ENCODE measurements around the gene EPS8L1.
"Not testable (repeated sequence)": the region's sequence is repeated elsewhere in the genome, so short reads cannot be mapped to it uniquely, and the experiment has no call there.

EPS8L1 gene

DNA sequence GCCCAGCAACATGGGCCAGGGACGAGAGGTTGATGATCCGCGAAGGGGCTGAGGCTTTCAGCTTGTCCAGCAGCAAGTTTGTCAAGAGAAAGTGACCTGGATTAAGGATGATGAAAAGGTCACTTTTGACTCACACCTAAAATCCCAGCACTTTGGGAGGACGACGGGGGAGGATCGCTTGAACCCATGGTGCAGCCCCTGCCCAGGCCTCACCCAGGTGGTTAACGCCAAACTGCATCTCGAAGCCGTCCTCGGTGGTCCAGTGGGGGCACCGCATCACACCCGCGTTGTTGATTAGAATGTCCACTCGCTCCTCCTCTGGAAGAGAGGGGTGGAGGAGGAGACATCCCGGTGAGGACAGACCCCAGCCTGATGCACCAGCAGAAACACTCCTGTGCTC, 27.2 kb upstream of the EPS8L1 start:
- DNase-seq (ENCODE audit: extremely low read depth, insufficient read length), result no peak
- Histone ChIP-seq H3K27me3 (replicated peaks; ENCODE audit: control insufficient read depth, insufficient read depth, low read length) (no peaks in the 10 kb centered on the region), H3K36me3 (ENCODE audit: control insufficient read depth, insufficient read depth, low read length) (peaks cover 29% of the 10 kb centered on the region), H3K4me3 (replicated peaks; ENCODE audit: low read depth, low read length) (no peak overlapping the region)
- TF ChIP-seq, protein P1, sequence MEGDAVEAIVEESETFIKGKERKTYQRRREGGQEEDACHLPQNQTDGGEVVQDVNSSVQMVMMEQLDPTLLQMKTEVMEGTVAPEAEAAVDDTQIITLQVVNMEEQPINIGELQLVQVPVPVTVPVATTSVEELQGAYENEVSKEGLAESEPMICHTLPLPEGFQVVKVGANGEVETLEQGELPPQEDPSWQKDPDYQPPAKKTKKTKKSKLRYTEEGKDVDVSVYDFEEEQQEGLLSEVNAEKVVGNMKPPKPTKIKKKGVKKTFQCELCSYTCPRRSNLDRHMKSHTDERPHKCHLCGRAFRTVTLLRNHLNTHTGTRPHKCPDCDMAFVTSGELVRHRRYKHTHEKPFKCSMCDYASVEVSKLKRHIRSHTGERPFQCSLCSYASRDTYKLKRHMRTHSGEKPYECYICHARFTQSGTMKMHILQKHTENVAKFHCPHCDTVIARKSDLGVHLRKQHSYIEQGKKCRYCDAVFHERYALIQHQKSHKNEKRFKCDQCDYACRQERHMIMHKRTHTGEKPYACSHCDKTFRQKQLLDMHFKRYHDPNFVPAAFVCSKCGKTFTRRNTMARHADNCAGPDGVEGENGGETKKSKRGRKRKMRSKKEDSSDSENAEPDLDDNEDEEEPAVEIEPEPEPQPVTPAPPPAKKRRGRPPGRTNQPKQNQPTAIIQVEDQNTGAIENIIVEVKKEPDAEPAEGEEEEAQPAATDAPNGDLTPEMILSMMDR (IDR thresholded peaks at IDR 0.05; ENCODE audit: insufficient read depth, low read length, poor library complexity, severe bottlenecking), result no peak

DNA sequence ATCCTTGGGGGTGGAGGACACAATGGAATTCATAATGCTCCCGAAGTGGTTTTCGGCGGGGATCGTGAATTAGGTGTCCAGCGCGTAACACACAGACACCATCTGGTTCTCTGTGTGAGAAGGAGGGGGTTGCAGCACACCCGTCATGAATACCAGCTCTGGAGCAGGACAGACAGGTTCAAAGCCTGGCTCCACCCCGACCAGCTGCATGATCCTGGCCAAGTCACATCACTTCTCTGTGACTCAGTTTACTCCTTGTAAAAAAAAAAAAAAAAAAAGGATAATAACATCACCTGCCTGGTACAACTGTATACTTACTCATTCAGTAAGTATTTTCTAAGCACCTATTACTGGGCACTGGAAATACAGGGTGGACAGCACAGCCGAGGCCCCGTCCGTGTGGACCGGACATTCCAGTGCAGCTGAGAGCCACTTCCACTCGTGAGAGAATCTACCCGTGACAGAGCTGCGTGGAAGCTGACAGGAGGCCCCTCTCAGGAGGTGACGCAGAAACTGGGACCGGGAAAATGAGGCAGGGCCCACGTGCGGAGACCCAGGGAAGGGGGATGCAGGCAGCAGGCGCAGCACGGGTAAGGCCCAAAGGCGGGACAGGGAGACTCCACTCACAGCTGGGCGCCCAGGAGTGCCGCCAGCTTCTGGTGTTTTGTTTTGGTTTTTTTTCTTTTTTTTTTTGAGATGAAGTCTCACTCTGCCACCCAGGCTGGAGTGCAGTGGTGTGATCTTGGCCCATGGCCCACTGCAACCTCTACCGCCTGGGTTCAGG, 24.7 kb upstream of the EPS8L1 start:
- DNase-seq (ENCODE audit: extremely low read depth, insufficient read length), result no peak
- TF ChIP-seq, protein P1 (IDR thresholded peaks at IDR 0.05; ENCODE audit: insufficient read depth, low read length, poor library complexity, severe bottlenecking), result no peak
- Histone ChIP-seq H3K4me3 (replicated peaks; ENCODE audit: low read depth, low read length) (no peak overlapping the region), H3K27me3 (replicated peaks; ENCODE audit: control insufficient read depth, insufficient read depth, low read length) (no peaks in the 10 kb centered on the region), H3K36me3 (ENCODE audit: control insufficient read depth, insufficient read depth, low read length) (peaks cover 26% of the 10 kb centered on the region)

DNA sequence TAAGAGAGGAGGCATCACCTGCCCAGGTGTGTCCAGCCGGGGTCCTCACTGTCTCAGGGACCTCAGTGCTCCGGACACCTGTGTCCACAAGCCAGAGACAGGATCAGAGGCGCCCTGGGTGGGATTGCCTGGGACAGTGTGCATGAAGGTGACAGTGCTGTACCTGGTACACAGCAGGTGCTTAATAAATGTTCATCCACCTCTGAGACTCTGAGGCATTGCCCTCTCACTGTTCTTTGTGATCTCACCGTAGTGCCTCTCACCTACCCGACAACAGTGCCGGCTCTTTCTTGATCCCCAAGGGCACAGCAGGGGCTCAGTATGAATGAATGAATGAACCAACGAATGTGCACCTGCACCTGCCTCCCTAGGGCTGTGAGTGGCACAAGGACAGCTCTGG, 21.9 kb upstream of the EPS8L1 start:
- Histone ChIP-seq H3K27me3 (replicated peaks; ENCODE audit: control insufficient read depth, insufficient read depth, low read length) (no peaks in the 10 kb centered on the region), H3K36me3 (ENCODE audit: control insufficient read depth, insufficient read depth, low read length) (peaks cover 12% of the 10 kb centered on the region), H3K4me3 (replicated peaks; ENCODE audit: low read depth, low read length) (no peak overlapping the region)
- TF ChIP-seq, protein P1 (IDR thresholded peaks at IDR 0.05; ENCODE audit: insufficient read depth, low read length, poor library complexity, severe bottlenecking), result no peak
- no peak for DNase-seq (ENCODE audit: extremely low read depth, insufficient read length)

DNA sequence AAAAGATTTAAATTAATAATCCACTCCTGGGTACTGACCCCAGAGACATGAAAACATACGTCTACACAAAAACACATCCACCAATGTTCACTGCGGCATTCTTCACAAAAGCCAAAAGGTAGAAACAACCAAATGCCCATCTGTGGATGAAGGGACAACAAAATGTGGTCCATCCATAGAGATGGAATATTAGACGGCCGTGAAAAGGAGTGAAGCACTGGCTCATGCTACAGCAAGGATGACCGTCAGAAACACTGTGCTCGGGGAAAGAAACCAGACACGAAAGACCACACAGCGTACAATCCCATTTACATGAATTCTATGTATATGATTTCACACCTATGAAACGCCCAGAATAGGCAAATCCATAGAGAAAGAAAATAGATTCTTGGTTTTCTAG, 18.8 kb upstream of the EPS8L1 start:
- TF ChIP-seq, protein P1 (IDR thresholded peaks at IDR 0.05; ENCODE audit: insufficient read depth, low read length, poor library complexity, severe bottlenecking), result no peak
- Histone ChIP-seq H3K36me3 (ENCODE audit: control insufficient read depth, insufficient read depth, low read length) (peaks cover 11% of the 10 kb centered on the region), H3K27me3 (replicated peaks; ENCODE audit: control insufficient read depth, insufficient read depth, low read length) (no peaks in the 10 kb centered on the region), H3K4me3 (replicated peaks; ENCODE audit: low read depth, low read length) (no peak overlapping the region)
- DNase-seq (ENCODE audit: extremely low read depth, insufficient read length), result no peak

DNA sequence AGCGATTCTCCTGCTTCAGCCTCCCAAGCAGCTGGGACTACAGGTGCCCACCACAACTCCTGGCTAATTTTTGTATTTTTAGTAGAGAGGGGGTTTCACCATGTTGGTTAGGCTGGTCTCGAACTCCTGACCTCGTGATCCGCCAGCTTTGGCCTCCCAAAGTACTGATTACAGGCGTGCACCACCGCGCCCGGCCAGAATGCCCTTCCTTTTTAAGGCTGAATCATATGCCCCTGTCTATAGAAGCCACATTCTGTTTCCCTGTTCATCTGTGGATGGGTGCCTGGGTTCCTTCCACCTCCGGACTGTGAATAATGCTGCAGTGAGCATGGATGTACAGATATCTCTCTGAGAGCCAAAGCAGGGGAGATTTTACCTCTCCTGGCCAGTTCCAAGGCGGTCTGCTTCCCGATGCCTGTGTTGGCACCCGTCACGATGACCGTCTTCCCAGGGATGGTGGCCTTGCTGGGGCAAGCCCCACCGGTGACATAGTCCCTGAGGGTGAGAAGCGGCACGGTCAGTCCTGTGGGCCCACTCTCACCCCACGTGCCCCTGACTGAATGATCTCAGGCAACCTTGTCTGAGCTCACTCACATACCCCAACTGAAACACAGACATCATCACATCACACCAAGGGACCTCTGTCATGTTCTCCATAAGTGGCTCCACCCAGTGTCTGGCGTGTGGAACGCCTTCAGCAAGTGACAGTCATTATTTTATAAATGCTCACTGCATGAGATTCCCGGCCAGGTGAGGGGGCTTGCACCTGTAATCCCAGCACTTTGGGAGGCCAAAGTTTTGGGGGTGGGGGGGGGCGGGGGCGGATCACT, 16.7 kb upstream of the EPS8L1 start:
- TF ChIP-seq, protein P1 (IDR thresholded peaks at IDR 0.05; ENCODE audit: insufficient read depth, low read length, poor library complexity, severe bottlenecking), result no peak
- no peak for DNase-seq (ENCODE audit: extremely low read depth, insufficient read length)
- Histone ChIP-seq H3K36me3 (ENCODE audit: control insufficient read depth, insufficient read depth, low read length) (peaks cover 8% of the 10 kb centered on the region), H3K27me3 (replicated peaks; ENCODE audit: control insufficient read depth, insufficient read depth, low read length) (no peaks in the 10 kb centered on the region), H3K4me3 (replicated peaks; ENCODE audit: low read depth, low read length) (no peak overlapping the region)

DNA sequence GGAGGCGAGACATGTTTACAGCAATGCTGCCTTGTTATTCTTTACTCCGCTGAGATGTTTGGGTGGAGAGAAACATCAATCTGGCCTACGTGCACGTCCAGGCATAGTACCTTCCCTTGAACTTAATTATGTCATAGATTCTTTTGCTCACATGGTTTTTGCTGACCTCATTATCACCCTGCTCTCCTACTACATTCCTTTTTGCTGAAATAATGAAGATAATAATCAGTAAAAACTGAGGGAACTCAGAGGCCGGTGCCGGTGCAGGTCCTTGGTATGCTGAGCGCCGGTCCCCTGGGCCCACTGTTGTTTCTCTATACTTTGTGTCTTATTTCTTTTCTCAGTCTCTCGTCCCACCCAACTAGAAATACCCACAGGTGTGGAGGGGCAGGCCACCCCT, 15.4 kb upstream of the EPS8L1 start:
- H3K27me3 ChIP-seq (replicated peaks; ENCODE audit: control insufficient read depth, insufficient read depth, low read length); H3K4me3 ChIP-seq (replicated peaks; ENCODE audit: low read depth, low read length); H3K36me3 ChIP-seq (ENCODE audit: control insufficient read depth, insufficient read depth, low read length); DNase-seq (ENCODE audit: extremely low read depth, insufficient read length): not testable (repeated sequence)
